Neural progenitor cell (in vitro differentiated cells): Measurements from ENCODE around the gene ADAM23. TPM values are rescaled to one million over a fixed set of nuclear protein-coding genes. Genes with fewer than 3 reads are reported as not detected.

Experiments used
- DNase-seq: peaks from one replicate; pipeline ENCODE4 v3.0.0-alpha.2; 2016; ENCODE audit warnings: low spot score
- H2AFZ ChIP-seq: fragments of 200-600 bp; sonication (generic); replicated peaks from 2 replicates; pipeline ENCODE4 v1.6.1; 2016; ENCODE audit warnings: antibody characterized with exemption
- H3F3A ChIP-seq: fragments of 200-600 bp; sonication (generic); 2 replicates; pipeline ENCODE4 v1.6.1; 2016; ENCODE audit warnings: antibody characterized with exemption, low read depth
- H3K27ac ChIP-seq: fragments of 200-600 bp; sonication (generic); 2 replicates; pipeline ENCODE4 v1.5.1; 2016; ENCODE audit warnings: mild to moderate bottlenecking
- H3K27me3 ChIP-seq: fragments of 200-600 bp; sonication (generic); 2 replicates; pipeline ENCODE4 v1.6.1; 2016; ENCODE audit warnings: mild to moderate bottlenecking, moderate library complexity
- H3K36me3 ChIP-seq: fragments of 200-600 bp; sonication (generic); 2 replicates; pipeline ENCODE4 v1.5.1; 2016
- H3K4me1 ChIP-seq: fragments of 200-600 bp; sonication (generic); 2 replicates; pipeline ENCODE4 v1.6.1; 2016; ENCODE audit warnings: mixed run types
- H3K4me2 ChIP-seq: fragments of 200-600 bp; sonication (generic); 2 replicates; pipeline ENCODE4 v1.6.1; 2016
- H3K4me3 ChIP-seq: fragments of 200-600 bp; sonication (generic); 2 replicates; pipeline ENCODE4 v1.5.1; 2016
- H3K79me2 ChIP-seq: fragments of 200-600 bp; sonication (generic); 2 replicates; pipeline ENCODE4 v1.6.1; 2016; ENCODE audit warnings: low read depth
- H3K9ac ChIP-seq: fragments of 200-600 bp; sonication (generic); 2 replicates; pipeline ENCODE4 v1.6.1; 2016
- H3K9me3 ChIP-seq: fragments of 200-600 bp; sonication (generic); 2 replicates; pipeline ENCODE4 v1.5.1; 2016; ENCODE audit warnings: low read depth
- H4K20me1 ChIP-seq: fragments of 200-600 bp; sonication (generic); 2 replicates; pipeline ENCODE4 v1.6.1; 2016; ENCODE audit warnings: low read depth
- H3K27ac Mint-ChIP-seq: 3 replicates; pipeline ENCODE4 v1.8.0; 2021; ENCODE audit warnings: mixed read lengths
- H3K27me3 Mint-ChIP-seq: 2 replicates; pipeline ENCODE4 v1.8.0; 2022; ENCODE audit warnings: low read depth, mild to moderate bottlenecking, inconsistent platforms, moderate library complexity, mixed read lengths; ENCODE audit not compliant: insufficient read depth
- H3K36me3 Mint-ChIP-seq: 3 replicates; pipeline ENCODE4 v1.8.0; 2021; ENCODE audit warnings: mixed read lengths
- H3K4me1 Mint-ChIP-seq: 3 replicates; pipeline ENCODE4 v1.8.0; 2021; ENCODE audit warnings: mixed read lengths
- H3K4me3 Mint-ChIP-seq: 3 replicates; pipeline ENCODE4 v1.8.0; 2021; ENCODE audit warnings: mild to moderate bottlenecking, moderate library complexity, mixed read lengths
- H3K9me3 Mint-ChIP-seq: 3 replicates; pipeline ENCODE4 v1.8.0; 2020; ENCODE audit warnings: mixed read lengths
- EZH2 ChIP-seq: fragments of 200-600 bp; sonication (generic); IDR thresholded peaks from 2 replicates; pipeline ENCODE4 v1.6.1; 2017; ENCODE audit warnings: antibody characterized with exemption, mild to moderate bottlenecking, moderate library complexity
- EZH2phosphoT487 ChIP-seq: fragments of 200-600 bp; sonication (generic); IDR thresholded peaks from 2 replicates; pipeline ENCODE4 v1.6.1; 2017; ENCODE audit warnings: antibody characterized with exemption
- total RNA-seq: library from RNA; depleted of rRNA; stranded (reverse); fragments of >200 nt; gene quantifications from 2 replicates; pipeline ENCODE4 v1.2.3, GENCODE V29; 2015; ENCODE audit warnings: low replicate concordance
- TF ChIP-seq, protein P1 (sequence below): fragments of 200-600 bp; sonication (generic); IDR thresholded peaks from 2 replicates; pipeline ENCODE4 v1.5.1; 2017; ENCODE audit warnings: antibody characterized with exemption, mild to moderate bottlenecking

The ADAM23 gene
- total RNA-seq, 1 donor from 2014 or later: 17.2 TPM

DNA sequence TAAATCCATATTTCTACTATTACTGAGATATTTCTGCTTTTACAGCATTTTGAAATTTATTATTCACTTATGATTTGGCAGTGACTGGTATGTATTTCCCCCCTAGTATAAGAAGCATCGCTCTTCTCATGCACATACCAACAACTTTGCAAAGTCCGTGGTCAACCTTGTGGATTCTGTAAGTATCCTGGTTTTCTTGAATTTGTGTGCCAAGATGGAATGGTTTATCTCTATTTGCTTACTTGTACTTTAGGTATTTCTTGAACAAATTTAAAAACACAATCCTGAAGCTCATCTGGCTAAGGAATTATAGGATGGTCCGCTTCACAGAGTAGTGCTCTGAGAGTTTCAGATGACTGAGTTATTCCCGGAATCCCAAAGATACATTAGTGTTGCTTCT is 114.0 kb downstream of the ADAM23 start:
- Histone ChIP-seq H3K27me3 (no peaks in the 10 kb centered on the region), H3F3A (peaks cover 8% of the 10 kb centered on the region), H3K4me3 (no peak overlapping the region), H3K27ac (no peak overlapping the region), H2AFZ (no peak overlapping the region), H4K20me1 (no peaks in the 10 kb centered on the region), H3K4me1 (no peaks in the 10 kb centered on the region), H3K9ac (no peak overlapping the region), H3K79me2 (no peaks in the 10 kb centered on the region), H3K36me3 (no peaks in the 10 kb centered on the region), H3K4me2 (no peak overlapping the region), H3K9me3 (no peaks in the 10 kb centered on the region)
- Mint-ChIP-seq H3K27ac (no peak overlapping the region), H3K36me3 (no peaks in the 10 kb centered on the region), H3K27me3 (no peaks in the 10 kb centered on the region), H3K4me1 (no peaks in the 10 kb centered on the region), H3K9me3 (no peaks in the 10 kb centered on the region), H3K4me3 (no peak overlapping the region)
- TF ChIP-seq EZH2phosphoT487 (no peak), EZH2 (no peak)
- TF ChIP-seq, protein P1, sequence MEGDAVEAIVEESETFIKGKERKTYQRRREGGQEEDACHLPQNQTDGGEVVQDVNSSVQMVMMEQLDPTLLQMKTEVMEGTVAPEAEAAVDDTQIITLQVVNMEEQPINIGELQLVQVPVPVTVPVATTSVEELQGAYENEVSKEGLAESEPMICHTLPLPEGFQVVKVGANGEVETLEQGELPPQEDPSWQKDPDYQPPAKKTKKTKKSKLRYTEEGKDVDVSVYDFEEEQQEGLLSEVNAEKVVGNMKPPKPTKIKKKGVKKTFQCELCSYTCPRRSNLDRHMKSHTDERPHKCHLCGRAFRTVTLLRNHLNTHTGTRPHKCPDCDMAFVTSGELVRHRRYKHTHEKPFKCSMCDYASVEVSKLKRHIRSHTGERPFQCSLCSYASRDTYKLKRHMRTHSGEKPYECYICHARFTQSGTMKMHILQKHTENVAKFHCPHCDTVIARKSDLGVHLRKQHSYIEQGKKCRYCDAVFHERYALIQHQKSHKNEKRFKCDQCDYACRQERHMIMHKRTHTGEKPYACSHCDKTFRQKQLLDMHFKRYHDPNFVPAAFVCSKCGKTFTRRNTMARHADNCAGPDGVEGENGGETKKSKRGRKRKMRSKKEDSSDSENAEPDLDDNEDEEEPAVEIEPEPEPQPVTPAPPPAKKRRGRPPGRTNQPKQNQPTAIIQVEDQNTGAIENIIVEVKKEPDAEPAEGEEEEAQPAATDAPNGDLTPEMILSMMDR: no peak
- no peak for DNase-seq

DNA sequence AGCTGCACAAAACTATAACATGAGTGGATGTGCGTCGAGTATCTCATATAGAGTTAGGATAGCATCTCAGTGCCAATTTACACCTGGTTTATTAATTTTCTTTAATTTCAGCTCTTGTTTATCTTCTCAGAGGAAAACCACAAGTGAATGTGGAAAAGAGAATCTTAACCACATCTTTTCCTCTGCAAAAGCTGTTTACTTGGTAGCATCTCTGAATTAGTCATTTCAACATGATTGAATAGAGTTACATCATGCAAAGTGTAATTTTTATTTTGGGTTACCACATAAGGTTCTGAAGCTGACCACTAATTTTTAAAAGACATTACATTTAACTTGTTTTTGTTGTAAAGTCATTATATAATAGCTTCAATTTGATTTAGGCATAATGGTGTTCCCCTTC is 115.2 kb downstream of the ADAM23 start:
- no peaks in the 10 kb centered on the region for H3K36me3 ChIP-seq
- H4K20me1 ChIP-seq: no peaks in the 10 kb centered on the region
- no peaks in the 10 kb centered on the region for H3K4me1 Mint-ChIP-seq
- TF ChIP-seq, protein P1: no peak
- no peak for TF ChIP-seq EZH2phosphoT487
- TF ChIP-seq EZH2: no peak
- H3K79me2 ChIP-seq: no peaks in the 10 kb centered on the region
- no peaks in the 10 kb centered on the region for H3K9me3 ChIP-seq
- H3K36me3 Mint-ChIP-seq: no peaks in the 10 kb centered on the region
- H3K27ac ChIP-seq: no peak overlapping the region
- H3K4me1 ChIP-seq: no peaks in the 10 kb centered on the region
- DNase-seq: no peak
- H3K9me3 Mint-ChIP-seq: no peaks in the 10 kb centered on the region
- no peak overlapping the region for H3K9ac ChIP-seq
- no peak overlapping the region for H3K4me2 ChIP-seq
- H3K27me3 ChIP-seq: no peaks in the 10 kb centered on the region
- H3K27me3 Mint-ChIP-seq: no peaks in the 10 kb centered on the region
- no peak overlapping the region for H3K4me3 ChIP-seq
- H3F3A ChIP-seq: peaks cover 8% of the 10 kb centered on the region
- no peak overlapping the region for H3K27ac Mint-ChIP-seq
- no peak overlapping the region for H2AFZ ChIP-seq
- H3K4me3 Mint-ChIP-seq: no peak overlapping the region

DNA sequence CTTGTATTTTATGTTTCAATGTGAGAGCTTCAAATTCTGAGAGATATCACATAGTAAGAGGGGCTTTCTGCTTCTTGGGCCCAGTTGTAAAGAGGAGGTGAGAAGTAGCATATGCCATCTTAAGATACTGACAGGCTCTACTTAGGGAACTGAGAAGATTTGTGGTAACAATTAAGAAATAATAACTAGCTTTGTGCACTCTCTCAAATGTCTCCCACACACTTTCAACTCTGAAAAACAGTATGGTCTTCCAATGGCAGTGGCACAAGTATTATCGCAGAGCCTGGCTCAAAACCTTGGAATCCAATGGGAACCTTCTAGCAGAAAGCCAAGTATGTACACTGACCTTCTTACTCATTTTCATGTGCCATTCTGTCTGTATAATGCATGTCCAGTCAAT is 118.6 kb downstream of the ADAM23 start:
- no peak overlapping the region for H2AFZ ChIP-seq
- no peak overlapping the region for H3K4me3 Mint-ChIP-seq

More for the DNA sequence above, 118.6 kb downstream of the ADAM23 start:
- Histone ChIP-seq H3K27ac (no peak overlapping the region), H3K9ac (no peak overlapping the region), H3K27me3 (no peaks in the 10 kb centered on the region), H3K4me1 (no peaks in the 10 kb centered on the region), H3F3A (no peaks in the 10 kb centered on the region), H4K20me1 (no peaks in the 10 kb centered on the region), H3K36me3 (no peaks in the 10 kb centered on the region), H3K4me3 (no peak overlapping the region), H3K79me2 (no peaks in the 10 kb centered on the region), H3K9me3 (no peaks in the 10 kb centered on the region), H3K4me2 (no peak overlapping the region)
- H3K4me1 Mint-ChIP-seq: peaks cover 3% of the 10 kb centered on the region
- no peaks in the 10 kb centered on the region for H3K9me3 Mint-ChIP-seq
- TF ChIP-seq EZH2phosphoT487 (no peak), EZH2 (no peak)
- TF ChIP-seq, protein P1: no peak
- H3K27me3 Mint-ChIP-seq: no peaks in the 10 kb centered on the region
- DNase-seq: no peak
- no peaks in the 10 kb centered on the region for H3K36me3 Mint-ChIP-seq
- H3K27ac Mint-ChIP-seq: no peak overlapping the region
